KOPT-K1 (cell line): ENCODE data around the gene TEX54.

Experiments
- H3K27ac ChIP-seq: fragments of 200-600 bp; sonication (generic); 2 replicates; pipeline ENCODE4 v1.5.1; 2016; ENCODE audit warnings: antibody characterized with exemption, mild to moderate bottlenecking, low read depth, low read length; ENCODE audit not compliant: poor library complexity, severe bottlenecking
- H3K36me3 ChIP-seq: fragments of 200-600 bp; sonication (generic); 2 replicates; pipeline ENCODE4 v1.5.1; 2017; ENCODE audit warnings: antibody characterized with exemption, mild to moderate bottlenecking, low read length, moderate library complexity; ENCODE audit not compliant: insufficient read depth
- H3K9me3 ChIP-seq: fragments of 200-600 bp; sonication (generic); 2 replicates; pipeline ENCODE4 v1.5.1; 2017; ENCODE audit warnings: antibody characterized with exemption, low read length, mild to moderate bottlenecking; ENCODE audit not compliant: insufficient read depth, poor library complexity, severe bottlenecking

The TEX54 gene

GRCh38 chr11:62823677-62824076, 9.0 kb downstream of the TEX54 start:
- Histone ChIP-seq H3K27ac (no peak overlapping the region), H3K9me3 (no peaks in the 10 kb centered on the region), H3K36me3 (peaks cover 81% of the 10 kb centered on the region)

- Histone ChIP-seq H3K9me3 (no peaks in the 10 kb centered on the region), H3K36me3 (peaks cover 36% of the 10 kb centered on the region), H3K27ac (no peak overlapping the region)
Observed at GRCh38 chr11:62817129-62817528, 15.5 kb downstream of the TEX54 start.

GRCh38 chr11:62816557-62816956, 16.1 kb downstream of the TEX54 start:
- Histone ChIP-seq H3K9me3 (no peaks in the 10 kb centered on the region), H3K27ac (no peak overlapping the region), H3K36me3 (peaks cover 33% of the 10 kb centered on the region)

GRCh38 chr11:62811659-62812058, 21.0 kb downstream of the TEX54 start:
- H3K9me3 ChIP-seq = no peaks in the 10 kb centered on the region
- peaks cover 2% of the 10 kb centered on the region; the same call in 1 of the 2 replicates for H3K36me3 ChIP-seq
- no peak overlapping the region for H3K27ac ChIP-seq

GRCh38 chr11:62810748-62811147, 21.9 kb downstream of the TEX54 start:
- H3K36me3 ChIP-seq = no peaks in the 10 kb centered on the region
- no peaks in the 10 kb centered on the region for H3K9me3 ChIP-seq
- no peak overlapping the region for H3K27ac ChIP-seq

GRCh38 chr11:62806611-62807121, 26.0 kb downstream of the TEX54 start:
- Histone ChIP-seq H3K9me3 (no peaks in the 10 kb centered on the region), H3K27ac (peak overlapping the region; percentile 85)

GRCh38 chr11:62805961-62806441, 26.6 kb downstream of the TEX54 start:
- H3K9me3 ChIP-seq = no peaks in the 10 kb centered on the region
- H3K36me3 ChIP-seq = peaks cover 31% of the 10 kb centered on the region
- peak overlapping the region; percentile 85 for H3K27ac ChIP-seq

More at GRCh38 chr11:62806611-62807121, 26.0 kb downstream of the TEX54 start:
- H3K36me3 ChIP-seq = peaks cover 24% of the 10 kb centered on the region

GRCh38 chr11:62805076-62805892, 27.4 kb downstream of the TEX54 start, which contains the start of gene NXF1:
Gene NXF1, minus strand, starts transcription at chr11:62805440. Its CDS starts 84 bp downstream, at chr11:62805356.
- peaks cover 38% of the 10 kb centered on the region for H3K36me3 ChIP-seq
- H3K27ac ChIP-seq = peak within 1 kb of the TSS; percentile 85
- no peaks in the 10 kb centered on the region for H3K9me3 ChIP-seq

- H3K36me3 ChIP-seq = peaks cover 46% of the 10 kb centered on the region
Observed at GRCh38 chr11:62804310-62805075, 28.1 kb downstream of the TEX54 start.

GRCh38 chr11:62801071-62801470, 31.6 kb downstream of the TEX54 start:
- peaks cover 80% of the 10 kb centered on the region for H3K36me3 ChIP-seq
- H3K9me3 ChIP-seq = no peaks in the 10 kb centered on the region
- H3K27ac ChIP-seq = no peak overlapping the region

More at GRCh38 chr11:62804310-62805075, 28.1 kb downstream of the TEX54 start:
- Histone ChIP-seq H3K9me3 (no peaks in the 10 kb centered on the region), H3K27ac (peak overlapping the region; percentile 85)

- Histone ChIP-seq H3K36me3 (peaks cover 96% of the 10 kb centered on the region), H3K9me3 (no peaks in the 10 kb centered on the region), H3K27ac (no peak overlapping the region)
Observed at GRCh38 chr11:62799486-62799885, 33.2 kb downstream of the TEX54 start.

GRCh38 chr11:62796281-62796680, 36.4 kb downstream of the TEX54 start:
- H3K9me3 ChIP-seq = no peaks in the 10 kb centered on the region
- H3K27ac ChIP-seq = no peak overlapping the region
- H3K36me3 ChIP-seq = peaks cover 93% of the 10 kb centered on the region

- Histone ChIP-seq H3K27ac (no peak overlapping the region), H3K36me3 (peaks cover 90% of the 10 kb centered on the region), H3K9me3 (no peaks in the 10 kb centered on the region)
Observed at GRCh38 chr11:62794201-62794775, 38.4 kb downstream of the TEX54 start.

GRCh38 chr11:62792202-62792575, 40.5 kb downstream of the TEX54 start:
- Histone ChIP-seq H3K36me3 (peaks cover 75% of the 10 kb centered on the region), H3K9me3 (no peaks in the 10 kb centered on the region), H3K27ac (peak overlapping the region; percentile 85)
